Fibroblast of lung (primary cell): Measurements from ENCODE around the gene TMEM140.
A peak's percentile ranks its signal among the peaks of the same experiment; 100 is the strongest.

Source experiments
- CTCF ChIP-seq, 2 donors: IDR thresholded peaks in 1 of 2; conservative IDR thresholded peaks in 1 of 2; 1 replicate in 1 of 2; 2 replicates in 1 of 2; pipeline ENCODE4 v1.5.1; 2011 to 2012; ENCODE audit warnings: low read length in 2 of 2, control low read depth in 1 of 2, inconsistent platforms in 1 of 2, low read depth in 1 of 2, mild to moderate bottlenecking in 1 of 2
- EZH2 ChIP-seq: IDR thresholded peaks from 2 replicates; pipeline ENCODE4 v1.5.1; 2012; ENCODE audit warnings: low read length, control low read depth, mild to moderate bottlenecking; ENCODE audit errors: missing control alignments

GRCh38 chr7:135147899-135148721 lies at the start of gene TMEM140:
- peak; percentile 5 to 10 for TF ChIP-seq CTCF (conservative IDR thresholded peaks at IDR 0.05 in 1 of 2, IDR thresholded peaks at IDR 0.05 in 1 of 2; ENCODE audit: low read depth in 1 of 2, low read length in 2 of 2)
- TF ChIP-seq EZH2, result no peak
